ENCODE measurements around the gene MTOR.

Gene MTOR

GRCh38 chr1:11266268-11267074 lies 4.1 kb upstream of the MTOR start:
- Mint-ChIP-seq H3K9me3 (no peaks in the 10 kb centered on the region), H3K36me3 (ENCODE audit: low read depth) (no peaks in the 10 kb centered on the region), H3K4me3 (no peak overlapping the region), H3K27ac (no peak overlapping the region), H3K27me3 (ENCODE audit: low read depth) (no peaks in the 10 kb centered on the region), H3K4me1 (no peaks in the 10 kb centered on the region)
- TF ChIP-seq CTCF (IDR thresholded peaks at IDR 0.05; ENCODE audit: unreplicated experiment in 3 of 3), result no peak

- H3K27ac Mint-ChIP-seq, result no peak overlapping the region
- H3K36me3 Mint-ChIP-seq (ENCODE audit: low read depth), result peaks cover 65% of the 10 kb centered on the region
- no peaks in the 10 kb centered on the region for H3K9me3 Mint-ChIP-seq
- no peaks in the 10 kb centered on the region for H3K4me1 Mint-ChIP-seq
- TF ChIP-seq CTCF (IDR thresholded peaks at IDR 0.05; ENCODE audit: unreplicated experiment in 3 of 3), result no peak
- H3K4me3 Mint-ChIP-seq, result no peak overlapping the region
- no peaks in the 10 kb centered on the region for H3K27me3 Mint-ChIP-seq (ENCODE audit: low read depth)
These were observed 6.1 kb downstream of the MTOR start for GRCh38 chr1:11256299-11256698.

- H3K4me3 Mint-ChIP-seq, result no peak overlapping the region
- H3K4me1 Mint-ChIP-seq, result no peaks in the 10 kb centered on the region
- no peak overlapping the region for H3K27ac Mint-ChIP-seq
- peaks cover 66% of the 10 kb centered on the region for H3K36me3 Mint-ChIP-seq (ENCODE audit: low read depth)
- no peak for TF ChIP-seq CTCF (IDR thresholded peaks at IDR 0.05; ENCODE audit: unreplicated experiment in 3 of 3)
- H3K27me3 Mint-ChIP-seq (ENCODE audit: low read depth), result no peaks in the 10 kb centered on the region
- H3K9me3 Mint-ChIP-seq, result no peaks in the 10 kb centered on the region
These were observed 9.1 kb downstream of the MTOR start for GRCh38 chr1:11253226-11253625.

- Mint-ChIP-seq H3K27me3 (ENCODE audit: low read depth) (no peaks in the 10 kb centered on the region), H3K4me1 (no peaks in the 10 kb centered on the region), H3K27ac (no peak overlapping the region), H3K9me3 (no peaks in the 10 kb centered on the region), H3K36me3 (ENCODE audit: low read depth) (peaks cover 66% of the 10 kb centered on the region), H3K4me3 (no peak overlapping the region)
- no peak for TF ChIP-seq CTCF (IDR thresholded peaks at IDR 0.05; ENCODE audit: unreplicated experiment in 3 of 3)
These were observed 9.8 kb downstream of the MTOR start for GRCh38 chr1:11252538-11252937.

GRCh38 chr1:11248169-11248568 lies 14.2 kb downstream of the MTOR start:
- H3K27me3 Mint-ChIP-seq (ENCODE audit: low read depth), result no peaks in the 10 kb centered on the region
- no peak for TF ChIP-seq CTCF (IDR thresholded peaks at IDR 0.05; ENCODE audit: unreplicated experiment in 3 of 3)
- no peak overlapping the region for H3K27ac Mint-ChIP-seq
- H3K4me3 Mint-ChIP-seq, result no peak overlapping the region
- no peaks in the 10 kb centered on the region for H3K9me3 Mint-ChIP-seq
- no peaks in the 10 kb centered on the region for H3K4me1 Mint-ChIP-seq
- H3K36me3 Mint-ChIP-seq (ENCODE audit: low read depth), result peaks cover 67% of the 10 kb centered on the region

All from nephron (organoid).